HepG2 (cell line): ENCODE results near the gene AP4S1. TPM values are rescaled to one million over a fixed set of nuclear protein-coding genes. Genes with fewer than 3 reads are reported as not detected.
A peak's percentile ranks its signal among the peaks of the same experiment; 100 is the strongest.

ENCODE experiments used
- ELF1 ChIP-seq: sonication (generic); formaldehyde crosslinking; IDR thresholded peaks from 2 replicates; pipeline ENCODE4 v1.4.0; 2020; ENCODE audit warnings: missing genetic modification reagents
- GTF3A ChIP-seq: sonication (generic); formaldehyde crosslinking; conservative IDR thresholded peaks from 2 replicates; pipeline ENCODE4 v1.4.0; 2020; ENCODE audit warnings: mild to moderate bottlenecking, missing genetic modification reagents
- HHEX ChIP-seq: IDR thresholded peaks from 2 replicates; pipeline ENCODE4 v1.6.1; 2016; ENCODE audit warnings: control low read depth
- MZF1 ChIP-seq: sonication (generic); formaldehyde crosslinking; IDR thresholded peaks from 2 replicates; pipeline ENCODE4 v1.8.1; 2023; ENCODE audit warnings: mild to moderate bottlenecking, missing genetic modification reagents, borderline replicate concordance
- SALL1 ChIP-seq: sonication (generic); formaldehyde crosslinking; IDR thresholded peaks from 2 replicates; pipeline ENCODE4 v1.8.0; 2022; ENCODE audit warnings: mild to moderate bottlenecking, missing genetic modification reagents
- ZFP37 ChIP-seq: sonication (generic); formaldehyde crosslinking; IDR thresholded peaks from 2 replicates; pipeline ENCODE4 v1.4.0; 2020; ENCODE audit warnings: missing genetic modification reagents, borderline replicate concordance
- ZNF10 ChIP-seq: sonication (generic); formaldehyde crosslinking; IDR thresholded peaks from 2 replicates; pipeline ENCODE4 v1.4.0; 2020; ENCODE audit warnings: mild to moderate bottlenecking, low read depth, missing genetic modification reagents, borderline replicate concordance
- ZNF878 ChIP-seq: sonication (generic); formaldehyde crosslinking; IDR thresholded peaks from 2 replicates; pipeline ENCODE4 v1.8.1; 2023; ENCODE audit warnings: mild to moderate bottlenecking, missing genetic modification reagents, moderate library complexity
- polyA plus RNA-seq, 8 experiments: library from polyadenylated mRNA; depleted of rRNA in 3 of 8; stranded (reverse) in 7 of 8; unstranded in 1 of 8; fragments of >200 nt; fragmentation: Illumina TruSeq in 4 of 8; extraction: Trizol in 4 of 8; gene quantifications; 2 replicates each; pipeline versions ENCODE4 v1.2.1 to v1.2.3, GENCODE V29; 2011 to 2016; ENCODE audit warnings: low read depth in 4 of 8, missing spikeins in 1 of 8, mixed read lengths in 1 of 8; ENCODE audit not compliant: insufficient read depth in 1 of 8
- total RNA-seq, 5 experiments: library from RNA; depleted of rRNA; stranded (reverse); fragments of >200 nt; fragmentation: Illumina TruSeq; extraction: Trizol; gene quantifications; 2 replicates each; pipeline ENCODE4 v1.2.3, GENCODE V29; 2016; ENCODE audit warnings: low read depth in 1 of 5
- TF ChIP-seq, protein P1 (sequence below), 2 experiments: sonication (generic) in 1 of 2; formaldehyde crosslinking in 1 of 2; IDR thresholded peaks; 2 replicates each; pipeline versions ENCODE4 v1.4.0 to v1.6.1; 2016 to 2020; ENCODE audit warnings: borderline replicate concordance in 1 of 2, low read depth in 1 of 2, mild to moderate bottlenecking in 1 of 2, missing genetic modification reagents in 1 of 2
- TF ChIP-seq, protein P2 (sequence below): sonication (generic); formaldehyde crosslinking; IDR thresholded peaks from 2 replicates; pipeline ENCODE4 v1.4.0; 2020; ENCODE audit warnings: missing genetic modification reagents
- TF ChIP-seq, protein P3 (sequence below): IDR thresholded peaks from 2 replicates; pipeline ENCODE4 v1.6.1; 2018; ENCODE audit warnings: missing genetic modification reagents, mild to moderate bottlenecking, missing compliant biosample characterization
- TF ChIP-seq, protein P4 (sequence below): sonication (generic); formaldehyde crosslinking; IDR thresholded peaks from 2 replicates; pipeline ENCODE4 v1.5.1; 2020; ENCODE audit warnings: mild to moderate bottlenecking, missing genetic modification reagents, borderline replicate concordance
- TF ChIP-seq, protein P5 (sequence below): sonication (generic); formaldehyde crosslinking; IDR thresholded peaks from 2 replicates; pipeline ENCODE4 v1.5.1; 2020; ENCODE audit warnings: mild to moderate bottlenecking, moderate library complexity, missing genetic modification reagents
- TF ChIP-seq, protein P6 (sequence below): sonication (generic); formaldehyde crosslinking; IDR thresholded peaks from 2 replicates; pipeline ENCODE4 v1.4.0; 2020; ENCODE audit warnings: mild to moderate bottlenecking, low read depth, missing genetic modification reagents
- TF ChIP-seq, protein P7 (sequence below): sonication (generic); formaldehyde crosslinking; IDR thresholded peaks from 2 replicates; pipeline ENCODE4 v1.4.0; 2020; ENCODE audit warnings: missing genetic modification reagents, borderline replicate concordance

AP4S1 gene
- total and polyA plus RNA-seq, 2 of the 13 experiments (the other 11 are each of a cell fraction or from before 2014, with no cell fraction given) = 3.9 to 21.1 TPM

DNA sequence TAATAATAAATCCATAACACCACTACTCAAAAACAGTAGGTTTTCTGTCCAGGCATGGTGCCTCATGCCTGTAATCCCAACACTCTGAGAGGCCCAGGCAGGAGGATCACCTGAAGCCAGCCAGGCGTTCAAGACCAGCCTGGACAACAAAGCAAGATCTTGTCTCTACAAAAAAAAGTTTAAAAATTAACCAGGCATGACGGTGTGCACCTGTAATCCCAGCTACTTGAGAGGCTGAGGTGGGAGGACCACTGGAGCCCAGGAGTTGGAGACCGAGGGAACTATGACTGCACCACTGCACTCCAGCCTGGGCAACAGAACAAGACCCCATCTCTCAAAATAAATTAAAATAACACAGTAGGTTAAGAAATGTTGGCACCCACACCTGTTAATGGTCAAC, 44.5 kb upstream of the AP4S1 start (continued):
- TF ChIP-seq, protein P1, sequence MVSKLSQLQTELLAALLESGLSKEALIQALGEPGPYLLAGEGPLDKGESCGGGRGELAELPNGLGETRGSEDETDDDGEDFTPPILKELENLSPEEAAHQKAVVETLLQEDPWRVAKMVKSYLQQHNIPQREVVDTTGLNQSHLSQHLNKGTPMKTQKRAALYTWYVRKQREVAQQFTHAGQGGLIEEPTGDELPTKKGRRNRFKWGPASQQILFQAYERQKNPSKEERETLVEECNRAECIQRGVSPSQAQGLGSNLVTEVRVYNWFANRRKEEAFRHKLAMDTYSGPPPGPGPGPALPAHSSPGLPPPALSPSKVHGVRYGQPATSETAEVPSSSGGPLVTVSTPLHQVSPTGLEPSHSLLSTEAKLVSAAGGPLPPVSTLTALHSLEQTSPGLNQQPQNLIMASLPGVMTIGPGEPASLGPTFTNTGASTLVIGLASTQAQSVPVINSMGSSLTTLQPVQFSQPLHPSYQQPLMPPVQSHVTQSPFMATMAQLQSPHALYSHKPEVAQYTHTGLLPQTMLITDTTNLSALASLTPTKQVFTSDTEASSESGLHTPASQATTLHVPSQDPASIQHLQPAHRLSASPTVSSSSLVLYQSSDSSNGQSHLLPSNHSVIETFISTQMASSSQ (IDR thresholded peaks at IDR 0.05; ENCODE audit: low read depth) = peak; percentile 88
- TF ChIP-seq, protein P1 (CRISPR knock-in tag; IDR thresholded peaks at IDR 0.05; ENCODE audit: borderline replicate concordance) = peak; percentile 95; the same call in 1 of the 2 replicates
- TF ChIP-seq ZFP37 (CRISPR knock-in tag) (no peak), ELF1 (CRISPR knock-in tag) (peak; percentile 10; the same call in 1 of the 2 replicates), MZF1 (CRISPR knock-in tag) (no peak), HHEX (CRISPR knock-in tag) (no peak), ZNF10 (CRISPR knock-in tag) (no peak), ZNF878 (no peak), GTF3A (no peak), SALL1 (CRISPR knock-in tag) (no peak)
- TF ChIP-seq, protein P2, sequence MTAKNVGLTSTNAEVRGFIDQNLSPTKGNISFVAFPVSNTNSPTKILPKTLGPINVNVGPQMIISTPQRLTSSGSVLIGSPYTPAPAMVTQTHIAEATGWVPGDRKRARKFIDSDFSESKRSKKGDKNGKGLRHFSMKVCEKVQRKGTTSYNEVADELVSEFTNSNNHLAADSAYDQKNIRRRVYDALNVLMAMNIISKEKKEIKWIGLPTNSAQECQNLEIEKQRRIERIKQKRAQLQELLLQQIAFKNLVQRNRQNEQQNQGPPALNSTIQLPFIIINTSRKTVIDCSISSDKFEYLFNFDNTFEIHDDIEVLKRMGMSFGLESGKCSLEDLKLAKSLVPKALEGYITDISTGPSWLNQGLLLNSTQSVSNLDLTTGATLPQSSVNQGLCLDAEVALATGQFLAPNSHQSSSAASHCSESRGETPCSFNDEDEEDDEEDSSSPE (CRISPR knock-in tag) = no peak
- TF ChIP-seq, protein P3, sequence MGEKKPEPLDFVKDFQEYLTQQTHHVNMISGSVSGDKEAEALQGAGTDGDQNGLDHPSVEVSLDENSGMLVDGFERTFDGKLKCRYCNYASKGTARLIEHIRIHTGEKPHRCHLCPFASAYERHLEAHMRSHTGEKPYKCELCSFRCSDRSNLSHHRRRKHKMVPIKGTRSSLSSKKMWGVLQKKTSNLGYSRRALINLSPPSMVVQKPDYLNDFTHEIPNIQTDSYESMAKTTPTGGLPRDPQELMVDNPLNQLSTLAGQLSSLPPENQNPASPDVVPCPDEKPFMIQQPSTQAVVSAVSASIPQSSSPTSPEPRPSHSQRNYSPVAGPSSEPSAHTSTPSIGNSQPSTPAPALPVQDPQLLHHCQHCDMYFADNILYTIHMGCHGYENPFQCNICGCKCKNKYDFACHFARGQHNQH (CRISPR knock-in tag) = peak; percentile 11; the same call in 1 of the 2 replicates
- TF ChIP-seq, protein P4, sequence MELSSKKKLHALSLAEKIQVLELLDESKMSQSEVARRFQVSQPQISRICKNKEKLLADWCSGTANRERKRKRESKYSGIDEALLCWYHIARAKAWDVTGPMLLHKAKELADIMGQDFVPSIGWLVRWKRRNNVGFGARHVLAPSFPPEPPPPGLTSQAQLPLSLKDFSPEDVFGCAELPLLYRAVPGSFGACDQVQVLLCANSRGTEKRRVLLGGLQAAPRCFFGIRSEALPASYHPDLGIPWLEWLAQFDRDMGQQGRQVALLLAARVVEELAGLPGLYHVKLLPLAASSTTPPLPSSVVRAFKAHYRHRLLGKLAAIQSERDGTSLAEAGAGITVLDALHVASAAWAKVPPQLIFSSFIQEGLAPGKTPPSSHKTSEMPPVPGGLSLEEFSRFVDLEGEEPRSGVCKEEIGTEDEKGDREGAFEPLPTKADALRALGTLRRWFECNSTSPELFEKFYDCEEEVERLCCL (CRISPR knock-in tag) = no peak
- TF ChIP-seq, protein P5, sequence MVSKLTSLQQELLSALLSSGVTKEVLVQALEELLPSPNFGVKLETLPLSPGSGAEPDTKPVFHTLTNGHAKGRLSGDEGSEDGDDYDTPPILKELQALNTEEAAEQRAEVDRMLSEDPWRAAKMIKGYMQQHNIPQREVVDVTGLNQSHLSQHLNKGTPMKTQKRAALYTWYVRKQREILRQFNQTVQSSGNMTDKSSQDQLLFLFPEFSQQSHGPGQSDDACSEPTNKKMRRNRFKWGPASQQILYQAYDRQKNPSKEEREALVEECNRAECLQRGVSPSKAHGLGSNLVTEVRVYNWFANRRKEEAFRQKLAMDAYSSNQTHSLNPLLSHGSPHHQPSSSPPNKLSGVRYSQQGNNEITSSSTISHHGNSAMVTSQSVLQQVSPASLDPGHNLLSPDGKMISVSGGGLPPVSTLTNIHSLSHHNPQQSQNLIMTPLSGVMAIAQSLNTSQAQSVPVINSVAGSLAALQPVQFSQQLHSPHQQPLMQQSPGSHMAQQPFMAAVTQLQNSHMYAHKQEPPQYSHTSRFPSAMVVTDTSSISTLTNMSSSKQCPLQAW (CRISPR knock-in tag) = peak; percentile 84
- TF ChIP-seq, protein P6, sequence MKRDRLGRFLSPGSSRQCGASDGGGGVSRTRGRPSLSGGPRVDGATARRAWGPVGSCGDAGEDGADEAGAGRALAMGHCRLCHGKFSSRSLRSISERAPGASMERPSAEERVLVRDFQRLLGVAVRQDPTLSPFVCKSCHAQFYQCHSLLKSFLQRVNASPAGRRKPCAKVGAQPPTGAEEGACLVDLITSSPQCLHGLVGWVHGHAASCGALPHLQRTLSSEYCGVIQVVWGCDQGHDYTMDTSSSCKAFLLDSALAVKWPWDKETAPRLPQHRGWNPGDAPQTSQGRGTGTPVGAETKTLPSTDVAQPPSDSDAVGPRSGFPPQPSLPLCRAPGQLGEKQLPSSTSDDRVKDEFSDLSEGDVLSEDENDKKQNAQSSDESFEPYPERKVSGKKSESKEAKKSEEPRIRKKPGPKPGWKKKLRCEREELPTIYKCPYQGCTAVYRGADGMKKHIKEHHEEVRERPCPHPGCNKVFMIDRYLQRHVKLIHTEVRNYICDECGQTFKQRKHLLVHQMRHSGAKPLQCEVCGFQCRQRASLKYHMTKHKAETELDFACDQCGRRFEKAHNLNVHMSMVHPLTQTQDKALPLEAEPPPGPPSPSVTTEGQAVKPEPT (CRISPR knock-in tag) = no peak
- TF ChIP-seq, protein P7, sequence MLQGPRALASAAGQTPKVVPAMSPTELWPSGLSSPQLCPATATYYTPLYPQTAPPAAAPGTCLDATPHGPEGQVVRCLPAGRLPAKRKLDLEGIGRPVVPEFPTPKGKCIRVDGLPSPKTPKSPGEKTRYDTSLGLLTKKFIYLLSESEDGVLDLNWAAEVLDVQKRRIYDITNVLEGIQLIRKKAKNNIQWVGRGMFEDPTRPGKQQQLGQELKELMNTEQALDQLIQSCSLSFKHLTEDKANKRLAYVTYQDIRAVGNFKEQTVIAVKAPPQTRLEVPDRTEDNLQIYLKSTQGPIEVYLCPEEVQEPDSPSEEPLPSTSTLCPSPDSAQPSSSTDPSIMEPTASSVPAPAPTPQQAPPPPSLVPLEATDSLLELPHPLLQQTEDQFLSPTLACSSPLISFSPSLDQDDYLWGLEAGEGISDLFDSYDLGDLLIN = no peak
